GM19238 (cell line): Measurements from ENCODE around the gene PROM2.

Experiments
- DNase-seq: peaks from one replicate; pipeline ENCODE4 v3.0.0; 2011; ENCODE audit warnings: low spot score; ENCODE audit not compliant: insufficient read length

The PROM2 gene

GRCh38 chr2:95285542-95285932 is 11.3 kb downstream of the PROM2 start:
- no peak for DNase-seq

- DNase-seq = no peak
These were observed 13.1 kb downstream of the PROM2 start for GRCh38 chr2:95287336-95287735.

DNA sequence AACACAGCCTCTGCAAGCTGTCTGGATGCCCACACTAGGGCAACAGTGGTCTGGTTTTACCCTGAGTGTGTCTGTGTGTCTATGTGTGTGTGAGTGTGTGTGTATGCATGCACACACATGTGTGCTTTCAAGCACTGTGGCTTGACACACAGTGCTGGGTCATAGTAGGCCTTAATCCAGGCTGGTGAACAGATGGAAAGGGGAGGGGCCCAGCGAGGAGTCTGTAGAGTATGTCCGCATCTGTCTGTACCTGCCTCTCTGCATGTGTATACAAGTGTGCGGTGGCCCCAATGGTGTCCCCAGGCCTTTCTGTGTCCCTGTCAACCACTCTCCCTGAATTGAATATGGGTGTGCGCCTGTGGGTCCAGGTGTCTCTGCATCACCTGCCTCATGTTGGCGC is 13.6 kb downstream of the PROM2 start:
- DNase-seq = no peak

- no peak for DNase-seq
These were observed 15.0 kb downstream of the PROM2 start for GRCh38 chr2:95289253-95289652.

DNA sequence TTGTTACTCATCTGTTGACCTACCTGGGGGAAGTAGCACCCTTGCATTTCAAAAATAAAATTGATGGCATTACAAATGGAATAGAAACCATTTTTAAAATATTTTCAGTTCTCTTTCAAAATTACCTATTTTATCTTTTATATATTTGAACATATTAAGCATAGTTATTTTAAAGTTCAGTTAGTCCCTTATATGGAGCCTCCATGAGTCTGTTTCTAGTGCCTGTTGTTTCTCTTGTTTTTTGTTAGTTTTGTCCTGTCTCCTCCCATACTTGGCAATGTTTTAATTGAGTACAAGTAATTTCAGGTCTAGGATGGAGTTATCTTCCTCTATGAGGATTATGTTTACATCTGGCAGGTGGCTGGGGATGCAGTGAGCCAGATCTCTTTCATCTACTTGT is 17.0 kb downstream of the PROM2 start:
- no peak for DNase-seq

DNA sequence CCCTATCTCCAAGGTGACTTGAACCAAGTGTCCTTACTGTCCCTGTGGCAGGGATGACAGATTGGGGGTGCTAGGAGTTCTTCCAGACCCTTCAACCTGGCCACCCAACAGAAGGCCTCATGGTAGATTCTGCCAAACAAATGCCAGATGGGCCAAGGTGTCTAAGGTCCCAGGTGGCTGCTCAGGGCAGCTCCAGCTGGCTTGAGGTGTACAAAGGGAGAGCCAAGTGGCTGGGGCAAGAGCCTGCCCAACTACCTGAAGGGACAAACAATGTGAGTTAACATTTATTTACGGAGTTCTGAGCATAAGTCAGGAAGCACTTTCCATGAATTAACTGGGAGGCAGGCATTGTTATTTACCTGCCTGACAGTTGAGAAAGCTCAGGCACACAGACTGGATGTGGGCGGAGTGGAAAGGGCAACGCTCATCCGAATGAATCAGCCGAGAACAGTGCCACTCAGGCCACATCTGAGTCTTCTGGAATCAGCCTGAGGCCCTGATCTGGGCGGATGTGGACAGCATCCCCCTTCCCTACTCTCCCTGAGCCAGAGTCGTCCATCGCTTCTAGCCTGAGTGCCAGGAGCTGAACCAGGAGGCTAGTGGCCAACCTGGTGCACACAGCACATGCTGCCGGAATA is 18.5 kb downstream of the PROM2 start:
- DNase-seq = no peak

- no peak for DNase-seq
These were observed 20.5 kb downstream of the PROM2 start for GRCh38 chr2:95294579-95295250.

DNA sequence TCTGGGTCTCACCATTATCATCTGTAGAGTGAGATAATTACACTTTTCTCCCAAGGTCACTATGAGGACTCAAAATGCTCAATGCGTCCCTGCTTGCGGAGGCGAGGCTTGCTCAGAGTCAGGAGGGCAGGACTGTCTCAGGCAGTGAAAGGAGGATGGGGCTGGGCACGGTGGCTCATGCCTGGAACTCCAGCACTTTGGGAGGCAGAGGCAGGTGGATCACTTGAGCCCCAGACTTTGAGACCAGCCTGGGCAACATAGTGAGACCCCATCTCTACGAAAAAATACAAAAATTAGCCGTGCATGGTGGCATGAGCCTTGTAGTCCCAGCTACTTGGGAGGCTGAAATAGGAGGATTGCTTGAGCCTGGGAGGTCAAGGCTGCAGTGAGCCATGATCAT is 21.1 kb downstream of the PROM2 start:
- no peak for DNase-seq

GRCh38 chr2:95296011-95296410 is 21.8 kb downstream of the PROM2 start:
- no peak for DNase-seq

DNA sequence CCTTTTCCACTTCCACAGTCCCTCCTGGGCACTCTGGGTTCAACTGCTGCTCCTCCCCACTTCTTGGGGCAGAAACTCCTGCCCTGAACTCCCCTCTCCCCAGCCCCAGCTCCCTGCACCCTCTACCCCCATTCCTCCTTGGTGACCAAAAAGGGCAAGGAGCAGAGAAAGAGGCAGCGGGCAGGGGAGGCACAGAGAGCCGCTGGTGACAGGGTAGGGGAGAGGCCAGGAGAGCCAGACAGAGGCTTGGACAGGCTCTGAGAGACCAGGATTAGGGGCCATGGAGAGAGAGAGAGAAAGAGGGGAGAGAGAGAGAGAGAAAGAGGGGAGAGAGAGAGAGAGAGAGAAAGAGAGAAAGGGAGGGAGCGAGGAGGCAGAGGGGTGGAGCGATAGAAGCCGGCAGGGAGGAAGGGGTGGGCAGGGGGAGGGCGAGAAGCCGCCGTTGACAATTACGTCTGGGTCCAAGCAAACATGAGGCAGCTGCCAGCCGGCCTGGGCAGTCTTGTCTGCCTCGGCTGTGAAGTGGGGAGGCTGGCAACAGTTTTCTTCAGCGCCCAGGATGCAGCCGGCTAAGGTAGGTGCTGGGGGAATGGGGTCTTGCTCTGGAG is 22.7 kb downstream of the PROM2 start, which contains the start of gene KCNIP3:
TSS of gene KCNIP3 (plus strand) at position 468 of the 608 bp plus-strand sequence. CDS start at position 560, 92 bp downstream.
- no peak for DNase-seq

GRCh38 chr2:95297639-95298395 is 23.6 kb downstream of the PROM2 start:
- no peak for DNase-seq

GRCh38 chr2:95298486-95299111 is 24.4 kb downstream of the PROM2 start:
- DNase-seq = no peak

GRCh38 chr2:95299961-95300360 is 25.7 kb downstream of the PROM2 start:
- DNase-seq = no peak

GRCh38 chr2:95300450-95300849 is 26.2 kb downstream of the PROM2 start:
- no peak for DNase-seq

DNA sequence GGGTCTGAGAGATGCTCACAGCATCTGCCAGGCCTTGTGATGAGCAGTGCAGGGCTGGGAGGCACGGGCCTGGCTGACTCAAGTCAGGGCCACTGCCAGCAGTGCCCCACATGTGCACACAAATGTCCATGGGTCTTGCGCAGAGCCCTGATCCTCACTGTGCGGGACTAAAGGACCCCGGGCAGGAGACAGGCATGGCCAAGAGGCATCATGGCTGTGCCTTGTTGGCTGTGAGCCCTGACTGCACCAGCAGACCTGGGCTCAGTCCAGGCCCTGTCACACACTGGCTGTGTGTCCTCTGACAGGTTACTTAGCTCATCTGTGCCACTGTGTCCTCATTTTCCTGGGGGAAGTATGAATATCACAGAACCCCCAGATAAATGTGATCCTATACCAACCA is 26.9 kb downstream of the PROM2 start:
- no peak for DNase-seq

DNA sequence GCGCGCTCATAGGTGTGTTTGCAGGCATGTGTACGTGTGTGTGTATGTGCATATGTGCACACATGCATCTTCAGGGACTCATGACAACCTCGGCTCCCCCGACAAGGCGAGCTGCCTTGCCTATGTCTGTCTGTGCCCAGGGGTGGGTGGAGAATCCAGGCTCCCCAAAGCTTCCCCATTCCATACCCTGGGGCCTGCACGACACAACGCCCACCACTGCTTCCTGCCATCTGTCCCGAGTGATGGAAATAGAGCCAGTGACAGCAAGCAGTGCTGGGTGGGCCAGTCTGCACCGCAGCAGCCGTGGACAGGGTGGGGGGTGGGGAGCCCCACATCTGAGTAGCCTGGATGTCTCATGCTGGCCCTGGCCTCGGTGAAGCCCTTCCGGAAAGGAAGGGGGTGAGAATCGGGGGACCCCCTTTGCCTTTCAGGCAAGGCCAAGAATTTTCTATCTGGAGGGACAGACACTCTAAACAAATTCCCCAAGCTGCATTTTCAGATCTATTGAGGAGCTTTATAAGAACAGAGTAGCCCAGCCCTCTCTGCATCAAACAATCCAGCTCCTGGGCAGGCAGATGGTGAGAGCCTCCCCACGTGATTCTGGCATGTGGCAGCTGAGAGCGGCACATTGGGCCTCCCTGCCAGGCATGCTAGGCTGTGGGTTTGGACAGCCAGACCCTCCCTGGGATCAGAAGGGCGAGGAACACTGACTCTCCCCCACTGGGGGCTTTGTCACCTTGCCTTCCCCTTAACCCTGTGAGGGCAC is 27.8 kb downstream of the PROM2 start:
- DNase-seq = no peak

DNA sequence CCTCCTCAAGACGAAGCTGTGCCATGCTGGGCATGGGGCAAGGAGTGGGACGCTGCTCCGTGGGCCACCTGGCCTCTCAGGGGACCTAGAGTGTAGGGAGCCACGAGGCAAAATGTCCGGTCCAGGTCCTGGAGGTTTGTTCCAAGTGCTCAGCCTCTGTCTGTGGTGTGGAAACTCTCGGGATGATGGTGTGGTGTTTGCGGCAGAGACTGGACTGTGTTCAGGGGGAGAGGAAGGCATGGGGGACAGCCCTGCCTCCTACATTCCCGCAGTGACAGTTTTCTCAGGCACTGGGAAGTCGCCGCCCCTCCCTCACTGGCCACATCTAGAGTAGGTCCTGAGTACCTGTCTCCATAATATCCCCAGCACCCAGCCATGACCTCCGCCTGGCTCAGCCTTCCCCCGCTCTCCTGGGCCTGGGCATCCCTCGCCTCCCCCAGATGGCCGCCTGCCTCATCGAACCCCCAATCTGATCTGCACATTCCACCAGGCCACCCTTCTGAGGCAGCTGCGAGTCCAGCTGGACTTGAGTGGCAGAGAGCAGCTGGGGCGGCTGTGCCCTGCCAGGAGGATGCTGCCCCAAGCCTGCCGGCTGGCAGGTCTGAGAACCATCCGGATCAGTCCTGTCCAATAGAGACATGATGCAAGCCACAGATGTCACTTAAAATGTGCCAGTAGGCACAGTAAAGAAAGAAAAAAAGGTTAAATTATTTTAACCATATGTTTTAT is 29.1 kb downstream of the PROM2 start:
- DNase-seq = no peak

GRCh38 chr2:95305380-95306061 is 31.3 kb downstream of the PROM2 start:
- no peak for DNase-seq

- DNase-seq = no peak
These were observed 32.2 kb downstream of the PROM2 start for GRCh38 chr2:95306336-95306895.
